Measurements from ENCODE around the gene LMX1A.

LMX1A gene

DNA sequence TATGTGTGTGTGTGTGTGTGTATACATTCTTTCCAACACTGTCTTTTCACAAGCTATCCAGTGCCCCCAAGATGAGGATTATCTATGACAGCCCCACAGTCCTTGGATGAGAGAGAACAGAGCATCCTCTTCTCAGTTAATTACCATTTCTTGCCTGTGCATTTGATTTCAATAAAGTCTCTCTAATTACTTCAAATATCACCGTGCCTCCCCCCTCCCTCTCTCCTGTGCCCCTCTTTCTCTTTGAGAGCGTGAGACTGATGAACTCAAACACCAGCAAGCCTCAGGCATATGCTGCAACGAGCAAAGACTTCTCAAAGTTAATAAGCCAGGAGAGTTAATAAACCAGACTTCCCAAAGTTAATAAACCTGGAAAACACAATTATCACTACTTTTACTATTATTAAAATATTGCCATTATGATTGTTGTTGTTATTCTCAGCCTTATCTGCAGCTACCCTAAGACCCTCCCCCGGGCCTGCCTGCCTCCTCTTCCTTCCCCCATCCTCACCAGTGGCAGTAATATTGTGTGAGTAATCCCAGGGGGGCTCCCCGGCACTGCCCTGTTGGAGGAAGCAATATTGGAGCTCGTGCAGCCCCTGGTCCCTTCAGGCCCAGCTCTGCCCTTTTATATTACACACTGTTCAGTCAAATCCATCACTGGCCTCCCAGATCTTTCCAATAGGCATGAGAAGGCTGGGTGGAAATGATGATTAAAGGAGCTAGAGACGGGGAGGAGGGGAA, 30.9 kb downstream of the LMX1A start:
- DNase-seq (ENCODE audit: low read depth), result no peak

GRCh38 chr1:165324050-165324449, 32.5 kb downstream of the LMX1A start:
- no peak for DNase-seq (ENCODE audit: low read depth)

GRCh38 chr1:165317612-165318011, 38.9 kb downstream of the LMX1A start:
- DNase-seq (ENCODE audit: low read depth), result no peak

- DNase-seq (ENCODE audit: low read depth), result no peak
Observed at GRCh38 chr1:165316153-165316772, 40.3 kb downstream of the LMX1A start.

- DNase-seq (ENCODE audit: low read depth), result no peak
Observed at GRCh38 chr1:165315481-165315880, 41.0 kb downstream of the LMX1A start.

- DNase-seq (ENCODE audit: low read depth), result no peak
Observed at GRCh38 chr1:165313903-165314302, 42.6 kb downstream of the LMX1A start.

- DNase-seq (ENCODE audit: low read depth), result no peak
Observed at GRCh38 chr1:165312591-165312990, 43.9 kb downstream of the LMX1A start.

DNA sequence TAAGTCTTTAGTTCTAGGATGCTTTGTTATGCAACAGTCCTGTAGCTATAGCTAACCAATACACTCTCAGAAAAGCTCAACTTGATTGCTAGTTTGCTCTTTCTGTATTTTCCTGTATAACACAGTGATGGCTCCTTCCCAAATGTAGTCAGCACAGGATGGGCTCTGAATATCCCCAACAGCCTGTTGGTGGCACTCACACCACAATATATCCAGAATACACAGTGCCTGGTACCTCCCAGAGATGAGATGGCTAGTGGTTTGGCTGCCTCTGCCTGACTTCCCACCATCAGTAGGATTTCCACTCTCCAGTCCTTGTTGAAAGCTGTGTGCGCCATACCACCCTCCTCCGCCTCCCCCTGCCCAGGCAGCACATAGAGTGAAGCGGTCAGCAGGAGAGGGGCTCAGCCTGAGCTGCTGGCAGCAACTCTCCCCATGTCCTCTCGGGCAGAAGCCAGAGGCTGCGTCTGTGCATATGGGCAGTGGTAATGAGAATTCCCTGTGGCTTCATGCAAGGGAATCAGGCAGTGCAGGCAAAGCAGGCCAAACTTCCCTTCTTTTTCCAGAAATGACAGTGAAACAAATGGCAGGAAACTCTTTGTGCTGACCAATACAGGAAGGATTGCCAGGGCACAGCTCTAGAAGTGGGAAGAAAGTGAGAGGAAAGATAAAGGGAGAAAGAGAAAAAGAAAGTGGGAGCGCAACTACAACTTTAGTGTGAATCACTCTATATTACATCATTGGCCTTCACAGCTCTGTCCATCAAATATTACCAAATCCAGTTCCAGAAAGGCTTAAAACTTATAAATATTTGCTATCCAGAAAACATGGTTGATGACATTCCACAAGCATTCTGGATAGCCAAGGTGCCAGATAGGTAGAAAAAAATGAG, 49.7 kb downstream of the LMX1A start:
- no peak for DNase-seq (ENCODE audit: low read depth)

- no peak for DNase-seq (ENCODE audit: low read depth)
Observed at GRCh38 chr1:165303386-165303785, 53.1 kb downstream of the LMX1A start.

- no peak for DNase-seq (ENCODE audit: low read depth)
Observed at GRCh38 chr1:165300400-165300903, 56.1 kb downstream of the LMX1A start.

GRCh38 chr1:165298203-165298820, 58.2 kb downstream of the LMX1A start:
- no peak for DNase-seq (ENCODE audit: low read depth)

- DNase-seq (ENCODE audit: low read depth), result no peak
Observed at GRCh38 chr1:165296205-165296604, 60.3 kb downstream of the LMX1A start.

DNA sequence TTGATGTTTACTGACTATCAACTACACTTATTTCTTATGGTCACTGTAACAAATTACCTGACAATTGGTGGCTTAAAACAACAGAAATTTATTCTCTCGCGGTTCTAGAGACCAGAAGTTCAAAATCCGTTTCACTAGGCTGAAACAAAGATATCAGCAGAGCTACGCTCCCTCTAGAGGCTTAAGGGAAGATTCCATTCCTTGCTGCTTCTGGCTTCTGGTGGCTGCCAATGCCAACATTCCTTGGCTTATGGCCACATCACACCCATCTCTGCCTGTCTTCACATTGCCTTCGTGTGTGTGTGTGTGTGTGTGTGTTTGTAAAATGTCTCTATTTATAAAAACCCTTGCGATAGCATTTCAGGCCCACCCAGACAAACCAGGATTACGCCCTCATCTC, 66.4 kb downstream of the LMX1A start:
- DNase-seq (ENCODE audit: low read depth), result no peak

DNA sequence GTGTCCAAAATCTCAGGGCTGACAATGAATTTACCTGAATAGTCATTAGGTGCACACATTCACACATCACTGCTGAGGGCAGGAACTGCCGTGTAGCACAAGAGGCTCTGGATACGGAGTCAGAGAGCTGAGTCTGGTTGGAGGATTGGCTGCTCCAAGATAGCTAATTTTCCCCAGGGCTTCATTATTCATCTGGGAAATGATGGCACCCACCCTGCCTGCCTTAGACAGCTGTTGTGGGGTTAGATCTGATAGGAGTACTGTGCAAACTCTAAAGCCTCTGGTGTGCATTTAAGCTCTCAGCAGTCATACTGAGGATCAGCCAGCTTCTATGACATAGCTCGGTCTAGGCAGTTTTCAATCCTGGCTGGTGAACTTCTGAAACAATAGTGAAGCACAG, 67.0 kb downstream of the LMX1A start:
- DNase-seq (ENCODE audit: low read depth), result no peak

- DNase-seq (ENCODE audit: low read depth), result no peak
Observed at GRCh38 chr1:165288350-165289120, 68.0 kb downstream of the LMX1A start.

DNA sequence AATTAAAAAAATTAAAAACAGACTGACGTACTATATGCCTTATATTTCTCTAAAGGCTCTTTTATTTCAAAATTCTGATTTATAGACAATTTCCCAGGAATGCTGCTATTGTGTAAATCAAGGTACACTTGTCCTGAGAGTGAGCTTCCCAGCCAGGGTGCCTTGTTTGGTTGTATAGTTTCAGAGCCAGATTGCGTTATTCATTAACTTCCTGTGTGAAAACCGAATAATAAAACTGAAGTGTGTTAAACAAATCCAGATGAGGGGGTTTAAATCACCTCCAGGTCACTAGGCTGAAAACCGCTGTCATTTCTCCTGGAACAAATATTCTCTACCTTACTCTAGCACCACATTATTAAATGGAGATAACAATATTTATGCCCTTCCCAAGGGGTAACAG, 68.7 kb downstream of the LMX1A start:
- DNase-seq (ENCODE audit: low read depth), result no peak

DNA sequence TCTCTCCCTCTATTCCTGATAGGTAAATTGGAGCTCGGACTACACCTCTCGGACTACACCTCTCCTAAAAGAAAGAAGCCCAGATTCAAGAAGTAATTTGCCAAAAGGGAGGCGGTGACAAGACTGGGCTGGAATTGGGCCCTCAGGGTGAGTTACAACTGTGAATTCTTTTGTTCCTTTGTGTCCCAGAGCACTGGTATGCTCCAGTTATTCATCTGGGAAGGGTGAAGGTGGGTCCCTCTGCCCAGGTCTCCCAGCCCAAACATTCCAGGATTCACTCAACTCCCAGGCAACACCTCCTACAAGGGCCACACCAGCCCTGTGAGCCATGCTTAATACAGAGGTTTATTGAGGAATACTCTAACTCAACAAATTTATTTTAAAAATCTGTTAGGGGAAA, 69.2 kb downstream of the LMX1A start:
- no peak for DNase-seq (ENCODE audit: low read depth)

- no peak for DNase-seq (ENCODE audit: low read depth)
Observed at GRCh38 chr1:165284454-165284853, 72.1 kb downstream of the LMX1A start.

- DNase-seq (ENCODE audit: low read depth), result no peak
Observed at GRCh38 chr1:165281207-165281901, 75.2 kb downstream of the LMX1A start.

GRCh38 chr1:165279882-165280281, 76.6 kb downstream of the LMX1A start:
- DNase-seq (ENCODE audit: low read depth), result no peak

GRCh38 chr1:165276314-165276713, 80.2 kb downstream of the LMX1A start:
- DNase-seq (ENCODE audit: low read depth), result no peak
